Fibroblast of skin of scalp (primary cell): Measurements from ENCODE around the gene CRABP1.
"Not testable (repeated sequence)": the region's sequence is repeated elsewhere in the genome, so short reads cannot be mapped to it uniquely, and the experiment has no call there.

Source experiments
- DNase-seq: peaks from one replicate; pipeline ENCODE4 v3.0.0-alpha.2; 2013

The CRABP1 gene

GRCh38 chr15:78380143-78380542 is 40.0 kb downstream of the CRABP1 start:
- DNase-seq, result not testable (repeated sequence)

- DNase-seq, result no peak
Observed at GRCh38 chr15:78382114-78382880, 42.1 kb downstream of the CRABP1 start.

GRCh38 chr15:78384651-78385050 is 44.5 kb downstream of the CRABP1 start:
- no peak for DNase-seq

- no peak for DNase-seq
Observed at GRCh38 chr15:78387246-78388037, 47.3 kb downstream of the CRABP1 start.

- no peak for DNase-seq
Observed at GRCh38 chr15:78388865-78389264, 48.7 kb downstream of the CRABP1 start.

GRCh38 chr15:78389322-78389721 is 49.2 kb downstream of the CRABP1 start:
- peak; percentile 58 for DNase-seq

GRCh38 chr15:78389738-78390137 is 49.6 kb downstream of the CRABP1 start:
- DNase-seq, result no peak

- no peak for DNase-seq
Observed at GRCh38 chr15:78390242-78390641, 50.1 kb downstream of the CRABP1 start.

GRCh38 chr15:78390826-78391225 is 50.7 kb downstream of the CRABP1 start:
- DNase-seq, result peak; percentile 61

- DNase-seq, result no peak
Observed at GRCh38 chr15:78391781-78392180, 51.6 kb downstream of the CRABP1 start.

GRCh38 chr15:78392430-78392829 is 52.3 kb downstream of the CRABP1 start:
- DNase-seq, result no peak

- DNase-seq, result no peak
Observed at GRCh38 chr15:78393137-78393536, 53.0 kb downstream of the CRABP1 start.

- DNase-seq, result no peak
Observed at GRCh38 chr15:78394026-78394425, 53.9 kb downstream of the CRABP1 start.

GRCh38 chr15:78394981-78395616 is 54.9 kb downstream of the CRABP1 start:
- peak; percentile 50 for DNase-seq

- DNase-seq, result no peak
Observed at GRCh38 chr15:78396186-78396814, 56.1 kb downstream of the CRABP1 start.

GRCh38 chr15:78396976-78397375 is 56.8 kb downstream of the CRABP1 start:
- no peak for DNase-seq

GRCh38 chr15:78397382-78397781 is 57.2 kb downstream of the CRABP1 start:
- DNase-seq, result no peak
